Smooth muscle cell (in vitro differentiated cells): ENCODE data around the gene ASIC4. TPM values are rescaled to one million over a fixed set of nuclear protein-coding genes. Genes with fewer than 3 reads are reported as not detected.
A peak's percentile ranks its signal among the peaks of the same experiment; 100 is the strongest.

Experiments
- DNase-seq: peaks from one replicate; lab custom pipeline; 2025; ENCODE audit not compliant: unreplicated experiment; lab: John Stamatoyannopoulos, UW
- H2AFZ ChIP-seq: fragments of 200-600 bp; sonication (generic); 2 replicates; pipeline ENCODE4 v1.6.0; 2016; ENCODE audit warnings: antibody characterized with exemption, low read depth, mild to moderate bottlenecking
- H3F3A ChIP-seq: fragments of 200-600 bp; sonication (generic); 2 replicates; pipeline ENCODE4 v1.6.0; 2017; ENCODE audit warnings: antibody characterized with exemption, low read depth
- H3K27ac ChIP-seq: fragments of 200-600 bp; sonication (generic); 2 replicates; pipeline ENCODE4 v1.5.1; 2016; ENCODE audit warnings: low read depth, mild to moderate bottlenecking
- H3K27me3 ChIP-seq: fragments of 200-600 bp; sonication (generic); 2 replicates; pipeline ENCODE4 v1.6.1; 2016; ENCODE audit warnings: low read depth, mild to moderate bottlenecking
- H3K36me3 ChIP-seq: fragments of 200-600 bp; sonication (generic); 2 replicates; pipeline ENCODE4 v1.5.1; 2016; ENCODE audit warnings: low read depth
- H3K4me1 ChIP-seq: fragments of 200-600 bp; sonication (generic); 2 replicates; pipeline ENCODE4 v1.5.1; 2016; ENCODE audit warnings: low read depth
- H3K4me2 ChIP-seq: fragments of 200-600 bp; sonication (generic); 2 replicates; pipeline ENCODE4 v1.6.0; 2016; ENCODE audit warnings: mild to moderate bottlenecking
- H3K4me3 ChIP-seq: fragments of 200-600 bp; sonication (generic); 2 replicates; pipeline ENCODE4 v1.5.1; 2016; ENCODE audit warnings: mild to moderate bottlenecking
- H3K79me2 ChIP-seq: fragments of 200-600 bp; sonication (generic); 2 replicates; pipeline ENCODE4 v1.6.0; 2016; ENCODE audit warnings: low read depth, mild to moderate bottlenecking
- H3K9ac ChIP-seq: fragments of 200-600 bp; sonication (generic); 2 replicates; pipeline ENCODE4 v1.6.0; 2016; ENCODE audit warnings: low read depth
- H3K9me3 ChIP-seq: fragments of 200-600 bp; sonication (generic); replicated peaks from 2 replicates; pipeline ENCODE4 v1.5.1; 2016; ENCODE audit warnings: low read depth
- H4K20me1 ChIP-seq: fragments of 200-600 bp; sonication (generic); 2 replicates; pipeline ENCODE4 v1.6.0; 2016; ENCODE audit warnings: low read depth
- WGBS: methylation state at CpG from one replicate; pipeline ENCODE4 v1.1.7; 2016; ENCODE audit warnings: low lambda C conversion rate; 5-methylcytosine and 5-hydroxymethylcytosine counted together
- polyA plus RNA-seq: library from polyadenylated mRNA; unstranded; fragments of >200 nt; fragmentation: Nextera tagmentation; extraction: Ambion mirVana; gene quantifications from 2 replicates; pipeline ENCODE4 v1.2.1, GENCODE V29; 2016
- total RNA-seq: library from RNA; depleted of rRNA; stranded (reverse); fragments of >200 nt; gene quantifications from 2 replicates; pipeline ENCODE4 v1.2.3, GENCODE V29; 2014
- TF ChIP-seq, protein P1 (sequence below): fragments of 200-600 bp; sonication (generic); IDR thresholded peaks from 2 replicates; pipeline ENCODE4 v1.5.1; 2017; ENCODE audit warnings: borderline replicate concordance, mild to moderate bottlenecking, antibody characterized with exemption; ENCODE audit not compliant: insufficient read depth, poor library complexity, severe bottlenecking

ASIC4 gene
- total and polyA plus RNA-seq, 2 experiments from 2014 or later: 0.32 to 0.49 TPM

DNA sequence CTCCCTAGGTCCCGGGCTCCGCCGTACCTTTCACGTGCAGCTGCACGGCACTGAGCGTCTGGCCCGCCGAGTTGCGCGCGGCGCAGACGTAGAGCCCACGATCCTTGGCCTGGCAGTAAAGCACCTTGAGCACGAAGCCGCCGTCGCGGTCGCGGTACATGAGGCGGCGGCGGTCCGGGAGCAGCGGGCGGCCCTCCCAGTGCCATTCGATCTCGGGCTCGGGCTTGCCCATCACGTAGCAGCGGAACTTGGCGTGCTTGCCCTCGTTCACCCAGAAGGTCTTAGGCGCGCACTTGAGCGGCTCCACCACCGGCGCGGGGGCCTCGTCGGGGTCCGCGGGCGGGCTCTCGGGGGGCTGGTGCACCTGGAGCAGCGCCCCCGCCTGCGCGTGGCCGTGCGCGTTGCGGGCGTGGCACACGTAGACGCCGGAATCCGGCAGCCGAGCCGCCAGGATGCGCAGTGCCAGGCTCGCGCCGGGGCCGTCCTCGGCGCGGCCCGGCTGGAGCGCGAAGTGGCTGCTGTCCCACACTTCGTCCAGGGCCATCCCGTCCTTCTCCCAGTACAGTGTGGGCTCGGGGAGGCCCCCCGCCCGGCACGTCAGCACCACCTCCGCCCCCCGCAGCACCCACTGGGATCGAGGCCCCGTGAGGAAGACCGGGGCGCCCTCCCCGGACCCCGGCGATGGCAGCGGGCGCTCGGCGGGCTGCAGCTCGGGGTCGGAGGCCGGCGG is 56.1 kb downstream of the ASIC4 start:
- Histone ChIP-seq H3K79me2 (peaks cover 12% of the 10 kb centered on the region), H3K9me3 (no peaks in the 10 kb centered on the region), H3K27me3 (no peaks in the 10 kb centered on the region), H3K9ac (peak overlapping the region; percentile 17), H3K4me1 (peaks cover 14% of the 10 kb centered on the region), H2AFZ (no peak overlapping the region), H4K20me1 (peaks cover 9% of the 10 kb centered on the region), H3F3A (no peaks in the 10 kb centered on the region), H3K4me3 (peak overlapping the region; percentile 75), H3K4me2 (peak overlapping the region; percentile 95), H3K36me3 (no peaks in the 10 kb centered on the region), H3K27ac (no peak overlapping the region)
- DNase-seq: peak; percentile 28
- TF ChIP-seq, protein P1, sequence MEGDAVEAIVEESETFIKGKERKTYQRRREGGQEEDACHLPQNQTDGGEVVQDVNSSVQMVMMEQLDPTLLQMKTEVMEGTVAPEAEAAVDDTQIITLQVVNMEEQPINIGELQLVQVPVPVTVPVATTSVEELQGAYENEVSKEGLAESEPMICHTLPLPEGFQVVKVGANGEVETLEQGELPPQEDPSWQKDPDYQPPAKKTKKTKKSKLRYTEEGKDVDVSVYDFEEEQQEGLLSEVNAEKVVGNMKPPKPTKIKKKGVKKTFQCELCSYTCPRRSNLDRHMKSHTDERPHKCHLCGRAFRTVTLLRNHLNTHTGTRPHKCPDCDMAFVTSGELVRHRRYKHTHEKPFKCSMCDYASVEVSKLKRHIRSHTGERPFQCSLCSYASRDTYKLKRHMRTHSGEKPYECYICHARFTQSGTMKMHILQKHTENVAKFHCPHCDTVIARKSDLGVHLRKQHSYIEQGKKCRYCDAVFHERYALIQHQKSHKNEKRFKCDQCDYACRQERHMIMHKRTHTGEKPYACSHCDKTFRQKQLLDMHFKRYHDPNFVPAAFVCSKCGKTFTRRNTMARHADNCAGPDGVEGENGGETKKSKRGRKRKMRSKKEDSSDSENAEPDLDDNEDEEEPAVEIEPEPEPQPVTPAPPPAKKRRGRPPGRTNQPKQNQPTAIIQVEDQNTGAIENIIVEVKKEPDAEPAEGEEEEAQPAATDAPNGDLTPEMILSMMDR: no peak
- 14% methylated on average over 61 of the region's 95 CpGs for WGBS

DNA sequence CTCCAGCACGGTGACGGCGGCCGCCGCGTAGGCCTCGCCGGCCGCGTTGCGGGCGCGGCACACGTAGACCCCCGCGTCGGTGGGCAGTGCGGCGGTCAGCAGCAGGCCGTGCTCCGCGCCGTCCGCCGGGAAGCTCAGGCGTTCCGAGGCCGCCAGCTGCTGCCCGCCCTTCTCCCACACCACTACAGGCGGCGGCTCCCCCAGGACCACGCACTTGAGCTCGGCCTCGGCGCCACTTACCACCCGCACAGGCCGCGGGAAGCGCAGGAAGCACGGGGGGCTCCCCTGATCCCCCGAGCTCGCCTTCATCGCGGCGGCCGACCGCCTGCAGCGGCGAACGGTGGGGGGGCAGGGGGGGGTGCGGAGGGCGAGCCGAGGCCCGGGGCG is 56.6 kb downstream of the ASIC4 start:
- Histone ChIP-seq H3K9ac (peak overlapping the region; percentile 47), H4K20me1 (peaks cover 9% of the 10 kb centered on the region), H3K36me3 (no peaks in the 10 kb centered on the region), H2AFZ (no peak overlapping the region), H3K27ac (peak overlapping the region; percentile 59), H3K9me3 (no peaks in the 10 kb centered on the region), H3F3A (no peaks in the 10 kb centered on the region), H3K27me3 (no peaks in the 10 kb centered on the region), H3K4me1 (peaks cover 14% of the 10 kb centered on the region), H3K4me2 (peak overlapping the region; percentile 95), H3K79me2 (peaks cover 12% of the 10 kb centered on the region), H3K4me3 (peak overlapping the region; percentile 75)
- no peak for DNase-seq
- TF ChIP-seq, protein P1: no peak
- 0% methylated on average over 9 of the region's 55 CpGs for WGBS

DNA sequence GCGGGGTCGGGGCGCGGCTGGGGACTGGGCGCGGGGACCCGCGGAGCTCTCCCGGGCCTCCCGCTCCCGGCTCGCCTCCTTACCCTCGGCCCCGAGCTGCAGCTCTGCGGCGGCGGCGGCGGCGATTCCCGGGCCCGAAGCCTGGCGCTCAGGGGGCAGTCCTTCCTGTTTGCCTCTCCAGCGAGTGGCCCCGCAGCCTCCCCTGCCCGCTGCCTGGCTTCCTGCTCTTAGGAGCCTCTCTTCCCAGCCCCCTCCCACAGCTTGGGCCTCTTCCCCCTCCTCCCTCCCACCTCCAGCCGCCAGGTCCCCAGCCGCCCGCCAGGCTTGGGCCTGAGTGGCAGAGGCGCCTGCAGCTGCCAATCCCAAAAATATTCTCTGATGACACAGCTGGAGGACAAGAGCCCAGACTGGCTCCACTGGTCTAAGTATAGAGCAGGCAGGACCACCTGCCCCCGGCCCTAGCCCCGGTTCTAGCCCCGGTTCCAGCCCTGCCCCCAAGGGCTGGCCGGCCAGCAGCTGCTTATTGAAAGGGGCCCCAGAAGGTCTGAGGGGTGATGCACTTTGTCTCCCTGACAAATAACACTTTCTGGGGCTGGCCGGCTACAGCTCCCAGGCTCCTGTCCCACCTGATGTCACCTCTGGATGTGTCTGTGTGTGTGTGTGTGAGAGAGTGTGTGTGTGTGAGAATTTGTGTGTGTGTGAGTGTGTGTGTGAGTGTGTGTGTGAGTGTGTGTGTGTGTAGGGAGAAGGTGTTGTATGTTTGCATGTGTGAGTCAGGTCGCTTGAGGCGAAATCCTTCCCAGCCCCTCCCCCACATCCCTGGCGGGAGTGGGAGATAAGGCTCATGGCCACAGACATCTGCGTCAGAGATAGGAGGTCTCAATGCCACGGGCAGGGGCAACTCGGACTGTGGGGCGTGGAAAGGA is 57.3 kb downstream of the ASIC4 start, which contains the start of gene OBSL1:
Gene OBSL1, minus strand, starts transcription at position 229 of the 926 bp plus-strand sequence. CDS start 307 bp downstream, outside the sequence.
- WGBS: 3% methylated on average over 29 of the region's 42 CpGs
- Histone ChIP-seq H3K9me3 (no peaks in the 10 kb centered on the region), H4K20me1 (peaks cover 9% of the 10 kb centered on the region), H3K4me1 (peaks cover 14% of the 10 kb centered on the region), H3K27me3 (no peaks in the 10 kb centered on the region), H3K27ac (peak within 1 kb of the TSS; percentile 59), H3K79me2 (peaks cover 12% of the 10 kb centered on the region), H3K4me3 (peak within 1 kb of the TSS; percentile 75), H3K36me3 (no peaks in the 10 kb centered on the region), H2AFZ (peak within 1 kb of the TSS; percentile 35), H3K4me2 (peak within 1 kb of the TSS; percentile 95), H3F3A (no peaks in the 10 kb centered on the region), H3K9ac (peak within 1 kb of the TSS; percentile 47)
- peak; percentile 40 for DNase-seq
- TF ChIP-seq, protein P1: no peak
